Neural cell (in vitro differentiated cells): ENCODE results near the gene GALNT13.

Source experiments
- EZH2 ChIP-seq: fragments of 200-600, 300-800 bp; shearing (Covaris generic), sonication (generic); IDR thresholded peaks from 2 replicates; pipeline ENCODE4 v1.6.1; 2014; ENCODE audit warnings: antibody characterized with exemption, low read length, borderline replicate concordance, mild to moderate bottlenecking; ENCODE audit not compliant: insufficient read depth, poor library complexity, severe bottlenecking
- MXI1 ChIP-seq: fragments of 450-650 bp; conservative IDR thresholded peaks from 2 replicates; pipeline ENCODE4 v1.6.1; 2014; ENCODE audit warnings: antibody characterized with exemption, mild to moderate bottlenecking; ENCODE audit not compliant: poor library complexity, severe bottlenecking
- TF ChIP-seq, protein P1 (sequence below): fragments of 450-650 bp; IDR thresholded peaks from 2 replicates; pipeline ENCODE4 v1.5.1; 2014; ENCODE audit warnings: antibody characterized with exemption, mild to moderate bottlenecking, moderate library complexity; ENCODE audit not compliant: poor library complexity, severe bottlenecking

DNA sequence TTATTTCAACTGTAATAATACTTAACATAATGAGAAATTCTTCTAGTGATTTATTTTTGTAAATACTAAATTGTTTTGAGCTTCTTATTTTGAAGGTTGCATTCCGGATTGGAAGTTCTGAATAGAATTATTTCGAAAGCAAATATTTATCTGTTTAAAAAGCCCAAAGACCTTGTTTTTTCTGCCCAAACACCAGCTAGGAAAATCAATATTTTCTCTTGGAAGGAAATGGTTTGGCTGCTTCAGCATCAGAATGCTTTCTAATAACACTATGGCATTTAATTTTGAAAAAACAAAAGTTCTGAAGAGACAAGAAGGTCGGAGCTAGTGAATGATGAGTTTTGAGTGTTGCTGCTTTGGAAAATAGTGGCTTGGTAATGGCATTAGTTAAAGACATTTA is 522.9 kb downstream of the GALNT13 start:
- TF ChIP-seq EZH2 = no peak
- TF ChIP-seq, protein P1, sequence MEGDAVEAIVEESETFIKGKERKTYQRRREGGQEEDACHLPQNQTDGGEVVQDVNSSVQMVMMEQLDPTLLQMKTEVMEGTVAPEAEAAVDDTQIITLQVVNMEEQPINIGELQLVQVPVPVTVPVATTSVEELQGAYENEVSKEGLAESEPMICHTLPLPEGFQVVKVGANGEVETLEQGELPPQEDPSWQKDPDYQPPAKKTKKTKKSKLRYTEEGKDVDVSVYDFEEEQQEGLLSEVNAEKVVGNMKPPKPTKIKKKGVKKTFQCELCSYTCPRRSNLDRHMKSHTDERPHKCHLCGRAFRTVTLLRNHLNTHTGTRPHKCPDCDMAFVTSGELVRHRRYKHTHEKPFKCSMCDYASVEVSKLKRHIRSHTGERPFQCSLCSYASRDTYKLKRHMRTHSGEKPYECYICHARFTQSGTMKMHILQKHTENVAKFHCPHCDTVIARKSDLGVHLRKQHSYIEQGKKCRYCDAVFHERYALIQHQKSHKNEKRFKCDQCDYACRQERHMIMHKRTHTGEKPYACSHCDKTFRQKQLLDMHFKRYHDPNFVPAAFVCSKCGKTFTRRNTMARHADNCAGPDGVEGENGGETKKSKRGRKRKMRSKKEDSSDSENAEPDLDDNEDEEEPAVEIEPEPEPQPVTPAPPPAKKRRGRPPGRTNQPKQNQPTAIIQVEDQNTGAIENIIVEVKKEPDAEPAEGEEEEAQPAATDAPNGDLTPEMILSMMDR = no peak
- no peak for TF ChIP-seq MXI1
